Sigmoid colon (tissue), 7 donors: ENCODE results near the gene SEMA4F. TPM values are rescaled to one million over a fixed set of nuclear protein-coding genes. Genes with fewer than 3 reads are reported as not detected.

Experiments used
- polyA plus RNA-seq, 3 donors: library from polyadenylated mRNA; stranded (reverse); fragments of 200-250 nt; gene quantifications; one replicate each; pipeline ENCODE4 v1.2.3, GENCODE V29; 2013
- total RNA-seq, 4 donors: library from RNA; depleted of rRNA; stranded (reverse); fragments of >200 nt; gene quantifications; one replicate each; pipeline ENCODE4 v1.1.0, GENCODE V29; 2016
- donor health status: healthy with polysubstance abuse.
- donor health status: Bipolar disorder and iron deficiency.
- donor health status: healthy.

Gene SEMA4F
- total and polyA plus RNA-seq, 7 donors, result 0.69 to 5.5 (median 3.2) TPM

Other genes with a start within 250 kb of the SEMA4F start
- 1 to 10 TPM in 3 of 4 donors, not detected in 1; 1.4 to 2.2 (median 2.0) TPM for gene C2orf81, start 232.6 kb upstream of the SEMA4F start, total RNA-seq
- gene C2orf81, start 232.6 kb upstream of the SEMA4F start, polyA plus RNA-seq, result 1 to 10 TPM in 2 of 3 donors, under 1 TPM in 1; 0.46 to 2.0 (median 1.8) TPM
- 10 to 100 TPM in 2 of 4 donors, 1 to 10 TPM in 2; 7.5 to 13.3 (median 9.8) TPM for gene WDR54, start 232.5 kb upstream of the SEMA4F start, total RNA-seq
- gene WDR54, start 232.5 kb upstream of the SEMA4F start, polyA plus RNA-seq, result 10 to 100 TPM in 1 of 3 donors, 1 to 10 TPM in 2; 3.0 to 13.6 (median 3.2) TPM
- 10 to 100 TPM; 13.5 to 20.0 (median 17.0) TPM for gene RTKN, start 212.3 kb upstream of the SEMA4F start, total RNA-seq
- 10 to 100 TPM; 15.0 to 44.6 (median 16.2) TPM for gene RTKN, start 212.3 kb upstream of the SEMA4F start, polyA plus RNA-seq
- 10 to 100 TPM in 2 of 4 donors, 1 to 10 TPM in 2; 7.5 to 41.8 (median 15.0) TPM for gene INO80B, start 199.2 kb upstream of the SEMA4F start, total RNA-seq
- gene INO80B, start 199.2 kb upstream of the SEMA4F start, polyA plus RNA-seq, result 10 to 100 TPM; 12.9 to 36.9 (median 19.2) TPM
- 10 to 100 TPM; 63.1 to 89.2 (median 74.1) TPM for gene WBP1, start 195.8 kb upstream of the SEMA4F start, total RNA-seq
- gene WBP1, start 195.8 kb upstream of the SEMA4F start, polyA plus RNA-seq, result 10 to 100 TPM; 59.2 to 61.3 (median 59.3) TPM
- gene MOGS, start 188.9 kb upstream of the SEMA4F start, total RNA-seq, result 10 to 100 TPM; 21.4 to 34.3 (median 26.3) TPM
- 10 to 100 TPM in 2 of 3 donors, 1 to 10 TPM in 1; 7.8 to 44.7 (median 10.2) TPM for gene MOGS, start 188.9 kb upstream of the SEMA4F start, polyA plus RNA-seq
- gene MRPL53, start 181.6 kb upstream of the SEMA4F start, total RNA-seq, result 10 to 100 TPM; 10.2 to 77.1 (median 36.7) TPM
- gene MRPL53, start 181.6 kb upstream of the SEMA4F start, polyA plus RNA-seq, result 10 to 100 TPM; 57.7 to 75.6 (median 64.7) TPM
- gene CCDC142, start 171.2 kb upstream of the SEMA4F start, total RNA-seq, result 10 to 100 TPM; 15.8 to 20.9 (median 16.8) TPM
- gene CCDC142, start 171.2 kb upstream of the SEMA4F start, polyA plus RNA-seq, result 10 to 100 TPM in 1 of 3 donors, 1 to 10 TPM in 2; 1.8 to 16.8 (median 2.1) TPM
- 10 to 100 TPM; 18.9 to 29.6 (median 24.1) TPM for gene TTC31, start 171.2 kb upstream of the SEMA4F start, total RNA-seq
- gene TTC31, start 171.2 kb upstream of the SEMA4F start, polyA plus RNA-seq, result 10 to 100 TPM; 12.7 to 22.4 (median 13.8) TPM
- under 1 TPM in 1 of 4 donors, not detected in 3; 0.99 TPM for gene LBX2, start 154.6 kb upstream of the SEMA4F start, total RNA-seq
- 1 to 10 TPM; 1.3 to 2.4 (median 1.8) TPM for gene LBX2, start 154.6 kb upstream of the SEMA4F start, polyA plus RNA-seq
- 10 to 100 TPM in 3 of 4 donors, 1 to 10 TPM in 1; 8.9 to 22.8 (median 16.0) TPM for gene PCGF1, start 146.6 kb upstream of the SEMA4F start, total RNA-seq
- 10 to 100 TPM; 12.6 to 22.8 (median 15.7) TPM for gene PCGF1, start 146.6 kb upstream of the SEMA4F start, polyA plus RNA-seq
- gene TLX2, start 139.8 kb upstream of the SEMA4F start, total RNA-seq, result 1 to 10 TPM; 1.2 to 2.5 (median 1.8) TPM
- 1 to 10 TPM in 1 of 3 donors, not detected in 2; 1.0 TPM for gene TLX2, start 139.8 kb upstream of the SEMA4F start, polyA plus RNA-seq
- gene DQX1, start 128.0 kb upstream of the SEMA4F start, total RNA-seq, result not detected
- 10 to 100 TPM in 2 of 3 donors, 1 to 10 TPM in 1; 7.2 to 15.6 (median 13.2) TPM for gene DQX1, start 128.0 kb upstream of the SEMA4F start, polyA plus RNA-seq
- gene AUP1, start 124.5 kb upstream of the SEMA4F start, total RNA-seq, result 100 to 1,000 TPM in 1 of 4 donors, 10 to 100 TPM in 3; 76.5 to 133 (median 83.1) TPM
- gene AUP1, start 124.5 kb upstream of the SEMA4F start, polyA plus RNA-seq, result 100 to 1,000 TPM in 1 of 3 donors, 10 to 100 TPM in 2; 46.5 to 178 (median 47.4) TPM
- gene HTRA2, start 124.3 kb upstream of the SEMA4F start, total RNA-seq, result 10 to 100 TPM; 28.2 to 39.3 (median 31.8) TPM
- gene HTRA2, start 124.3 kb upstream of the SEMA4F start, polyA plus RNA-seq, result 10 to 100 TPM; 19.7 to 39.8 (median 22.8) TPM
- gene LOXL3, start 100.3 kb upstream of the SEMA4F start, total RNA-seq, result 1 to 10 TPM; 5.4 to 7.9 (median 7.8) TPM
- 1 to 10 TPM in 2 of 3 donors, under 1 TPM in 1; 0.60 to 3.5 (median 1.8) TPM for gene LOXL3, start 100.3 kb upstream of the SEMA4F start, polyA plus RNA-seq
- gene DOK1, start 99.5 kb upstream of the SEMA4F start, total RNA-seq, result 10 to 100 TPM; 16.1 to 21.4 (median 18.1) TPM
- 10 to 100 TPM; 17.1 to 24.9 (median 22.8) TPM for gene DOK1, start 99.5 kb upstream of the SEMA4F start, polyA plus RNA-seq
- under 1 TPM in 2 of 4 donors, not detected in 2; 0.16 to 0.36 TPM for gene M1AP, start 5.9 kb upstream of the SEMA4F start, total RNA-seq
- under 1 TPM in 2 of 3 donors, not detected in 1; 0.31 to 0.60 TPM for gene M1AP, start 5.9 kb upstream of the SEMA4F start, polyA plus RNA-seq
- gene HK2, start 179.9 kb downstream of the SEMA4F start, total RNA-seq, result 1 to 10 TPM; 1.3 to 1.9 (median 1.6) TPM
- gene HK2, start 179.9 kb downstream of the SEMA4F start, polyA plus RNA-seq, result 100 to 1,000 TPM in 1 of 3 donors, 10 to 100 TPM in 2; 39.6 to 118 (median 57.3) TPM